ENCODE results near the gene ADAMTSL2. TPM values are rescaled to one million over a fixed set of nuclear protein-coding genes. Genes with fewer than 3 reads are reported as not detected.

The ADAMTSL2 gene
- total RNA-seq, 1 donor from 2014 or later: 4.7 TPM

- no peak for DNase-seq (ENCODE audit: low read depth)
These were observed 4.6 kb upstream of the ADAMTSL2 start for GRCh38 chr9:133529874-133530273.

DNA sequence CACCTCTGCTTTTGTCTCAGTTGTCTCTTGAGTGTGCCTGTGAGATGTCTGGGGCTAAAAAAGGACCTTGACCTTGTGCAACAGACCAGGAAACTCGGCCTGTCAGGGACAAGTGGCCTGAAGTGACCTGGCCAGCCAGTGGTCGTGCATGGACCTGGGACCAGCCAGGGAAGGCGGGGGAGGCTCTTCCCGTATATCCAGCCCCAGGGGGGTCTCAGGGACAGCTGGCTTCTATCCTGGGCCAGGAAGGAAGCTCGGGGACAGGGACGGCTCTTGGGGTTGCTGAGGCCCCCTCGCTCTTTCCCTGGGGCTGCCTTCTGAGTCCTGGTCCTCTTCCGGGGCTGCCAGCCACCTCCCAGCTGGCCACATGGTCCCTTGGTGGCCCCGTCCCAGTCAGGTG, 3.2 kb upstream of the ADAMTSL2 start:
- no peak for DNase-seq (ENCODE audit: low read depth)

- peak; percentile 85 for DNase-seq (ENCODE audit: low read depth)
These were observed 1.4 kb upstream of the ADAMTSL2 start for GRCh38 chr9:133532937-133533668.

- DNase-seq (ENCODE audit: low read depth): peak; percentile 69
These were observed 647 bp upstream of the ADAMTSL2 start for GRCh38 chr9:133533857-133534256.

- no peak for DNase-seq (ENCODE audit: low read depth)
These were observed 888 bp downstream of the ADAMTSL2 start for GRCh38 chr9:133535306-133535877.

DNA sequence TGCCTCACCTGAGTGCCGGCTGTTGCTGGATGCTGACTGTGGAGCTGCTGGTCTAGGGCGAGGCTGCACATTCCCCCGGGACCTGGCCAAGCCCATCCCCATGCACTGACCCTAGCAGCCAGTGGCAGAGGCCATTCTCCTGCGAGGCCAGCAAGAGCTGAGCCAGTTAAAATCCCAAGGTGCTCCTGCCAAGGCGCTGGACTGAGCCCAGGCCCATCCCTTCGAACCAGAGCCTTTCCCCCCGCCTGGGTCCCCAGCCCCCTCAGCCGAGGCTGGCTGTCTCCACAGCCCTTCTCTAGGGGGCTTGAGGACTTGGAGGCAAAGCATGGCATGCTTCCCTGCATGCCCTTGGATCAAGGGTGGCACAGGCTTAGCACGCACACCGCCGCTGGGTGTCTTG, 1.6 kb downstream of the ADAMTSL2 start:
- DNase-seq (ENCODE audit: low read depth): no peak

DNA sequence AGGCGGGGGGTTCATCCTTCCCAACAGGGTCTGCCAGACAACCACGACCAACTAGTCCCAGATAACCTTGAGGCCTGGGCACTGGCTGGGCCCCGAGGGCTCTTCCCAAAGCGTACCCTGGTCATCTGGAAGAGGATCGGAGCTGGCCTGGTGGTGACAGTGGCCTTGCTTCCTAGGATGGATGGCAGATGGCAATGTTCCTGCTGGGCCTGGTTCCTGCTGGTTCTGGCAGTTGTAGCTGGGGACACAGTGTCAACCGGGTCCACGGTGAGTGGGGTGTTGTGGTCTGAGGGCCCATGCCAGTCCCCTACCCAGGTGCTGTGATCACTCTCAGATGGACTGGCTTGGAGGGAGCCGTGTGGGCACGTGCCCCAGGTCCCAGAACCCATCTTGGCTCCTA, 2.0 kb downstream of the ADAMTSL2 start:
- DNase-seq (ENCODE audit: low read depth): no peak

- no peak for DNase-seq (ENCODE audit: low read depth)
These were observed 2.8 kb downstream of the ADAMTSL2 start for GRCh38 chr9:133537257-133537656.

GRCh38 chr9:133538176-133538575, 3.7 kb downstream of the ADAMTSL2 start:
- no peak for DNase-seq (ENCODE audit: low read depth)

GRCh38 chr9:133538851-133539833, 4.6 kb downstream of the ADAMTSL2 start:
- DNase-seq (ENCODE audit: low read depth): no peak

DNA sequence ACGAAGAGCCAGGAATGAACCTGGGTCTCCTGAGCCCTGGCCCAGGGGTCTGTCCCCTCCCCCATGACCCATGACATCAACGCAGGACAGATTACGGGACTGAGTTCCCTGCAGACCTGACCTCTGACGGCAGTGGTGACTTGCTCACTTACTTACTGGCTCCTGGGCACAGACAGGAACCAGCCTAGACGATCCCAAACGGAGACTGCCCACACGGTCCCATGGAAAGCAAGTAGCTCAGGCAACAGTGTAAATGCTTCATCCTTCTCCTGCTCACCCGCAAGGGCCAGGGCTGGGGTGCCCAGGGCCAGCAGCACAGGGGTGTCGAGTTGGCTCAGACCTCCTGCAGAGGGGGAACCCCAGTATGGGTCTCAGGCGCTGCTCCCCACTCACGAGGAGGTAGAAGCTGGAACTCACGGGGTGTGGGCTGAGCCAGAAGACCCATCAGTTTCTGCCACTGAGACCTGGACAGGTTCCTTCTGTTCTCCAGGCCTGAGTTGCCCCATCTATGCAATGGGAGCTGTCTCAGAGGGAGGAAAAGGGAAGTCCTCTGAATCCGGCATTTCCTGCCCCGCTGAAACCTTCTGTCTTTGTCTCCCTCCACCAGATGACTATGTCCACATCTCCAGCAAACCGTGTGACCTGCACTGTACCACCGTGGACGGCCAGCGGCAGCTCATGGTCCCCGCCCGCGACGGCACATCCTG, 5.6 kb downstream of the ADAMTSL2 start:
- DNase-seq (ENCODE audit: low read depth): no peak

DNA sequence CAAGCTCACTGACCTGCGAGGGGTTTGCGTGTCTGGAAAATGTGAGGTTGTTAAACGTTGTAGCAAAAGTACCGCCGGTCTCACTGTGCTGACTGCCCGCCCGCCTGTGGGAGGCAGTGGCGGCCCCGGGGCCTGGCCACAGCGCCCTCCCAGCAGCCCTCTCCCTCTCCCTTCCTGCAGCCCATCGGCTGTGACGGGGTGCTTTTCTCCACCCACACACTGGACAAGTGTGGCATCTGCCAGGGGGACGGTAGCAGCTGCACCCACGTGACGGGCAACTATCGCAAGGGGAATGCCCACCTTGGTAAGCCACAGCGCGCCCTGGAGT, 6.2 kb downstream of the ADAMTSL2 start:
- no peak for DNase-seq (ENCODE audit: low read depth)

GRCh38 chr9:133542002-133542401, 7.5 kb downstream of the ADAMTSL2 start:
- no peak for DNase-seq (ENCODE audit: low read depth)

- no peak for DNase-seq (ENCODE audit: low read depth)
These were observed 9.4 kb downstream of the ADAMTSL2 start for GRCh38 chr9:133543772-133544467.

- DNase-seq (ENCODE audit: low read depth): no peak
These were observed 11.2 kb downstream of the ADAMTSL2 start for GRCh38 chr9:133545494-133546286.

GRCh38 chr9:133546287-133546680, 11.8 kb downstream of the ADAMTSL2 start:
- no peak for DNase-seq (ENCODE audit: low read depth)

DNA sequence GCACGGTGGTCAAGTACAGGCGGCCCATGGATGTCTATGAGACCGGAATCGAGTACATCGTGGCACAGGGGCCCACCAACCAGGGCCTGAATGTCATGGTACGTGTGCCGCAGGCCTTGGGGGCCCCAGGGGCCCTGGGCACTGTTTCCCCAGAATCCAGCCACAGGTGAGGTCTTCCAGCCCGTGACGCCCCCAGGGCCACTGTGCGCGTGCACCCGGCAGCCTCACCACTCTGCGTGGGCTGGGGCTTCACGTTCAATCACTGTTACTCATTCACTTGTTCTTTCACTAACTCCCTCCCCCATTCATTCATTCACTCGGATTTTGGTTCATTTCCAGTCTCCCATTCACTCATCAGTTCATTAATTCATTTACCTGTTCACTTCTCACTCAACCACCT, 12.6 kb downstream of the ADAMTSL2 start:
- no peak for DNase-seq (ENCODE audit: low read depth)

DNA sequence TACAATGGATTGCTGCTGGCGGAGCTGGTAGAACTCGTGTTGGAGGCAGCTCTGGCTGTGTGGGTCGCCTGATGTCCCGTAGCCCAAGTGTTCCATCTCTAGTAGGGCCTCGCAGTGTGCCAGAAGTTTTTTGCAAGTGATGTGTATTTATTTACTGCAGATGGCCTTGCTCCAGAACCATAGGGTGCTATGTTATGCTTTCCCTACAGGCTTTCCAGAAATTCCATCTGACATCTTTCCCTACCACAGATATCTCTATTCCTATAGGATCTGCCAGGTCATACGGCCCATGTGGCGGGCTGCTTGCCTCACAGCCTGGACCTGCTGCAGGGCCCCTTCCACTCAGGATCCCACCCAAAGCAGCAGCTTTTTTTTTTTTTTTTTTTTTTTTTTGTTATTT, 16.9 kb downstream of the ADAMTSL2 start:
- no peak for DNase-seq (ENCODE audit: low read depth)

DNA sequence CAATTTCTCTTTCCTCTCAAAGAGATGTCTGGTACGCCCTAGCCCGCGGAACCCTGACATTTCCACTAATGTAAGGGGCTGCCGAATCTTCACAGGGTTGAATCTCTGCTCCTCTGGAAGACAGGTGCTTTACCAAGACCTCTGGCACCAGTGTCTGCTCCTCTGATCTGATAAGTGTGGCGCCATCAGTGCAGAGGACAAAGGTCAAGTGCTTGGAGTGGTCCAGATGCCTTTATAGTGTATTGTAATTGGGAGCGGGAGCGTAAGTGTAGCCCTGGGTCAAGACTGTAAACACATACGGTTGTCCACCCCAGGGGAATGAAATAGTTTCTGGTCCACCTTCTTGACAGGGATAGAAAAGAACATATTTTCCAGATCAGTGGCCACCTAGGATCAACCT, 17.7 kb downstream of the ADAMTSL2 start:
- no peak for DNase-seq (ENCODE audit: low read depth)

- no peak for DNase-seq (ENCODE audit: low read depth)
These were observed 18.6 kb downstream of the ADAMTSL2 start for GRCh38 chr9:133553123-133553522.

All from myocyte (in vitro differentiated cells).